ENCODE measurements around the gene SIM2. TPM values are rescaled to one million over a fixed set of nuclear protein-coding genes. Genes with fewer than 3 reads are reported as not detected.

SIM2 gene
- total and polyA plus RNA-seq, 7 experiments from 2014 or later: 0.12 TPM; not detected in 6

GRCh38 chr21:36786186-36786585, 87.3 kb downstream of the SIM2 start:
- DNase-seq (no peak), ATAC-seq (no peak)
- Mint-ChIP-seq H3K4me3 (no peak overlapping the region), H3K9me3 (no peaks in the 10 kb centered on the region), H3K27me3 (no peaks in the 10 kb centered on the region), H3K4me1 (peaks cover 0 to 3% (median 0%) of the 10 kb centered on the region in 7 donors), H3K36me3 (peaks cover 0 to 24% (median 11%) of the 10 kb centered on the region in 5 donors), H3K27ac (no peak overlapping the region)
- ChIA-PET POLR2A (no interaction called here), CTCF (no interaction called here)
- Histone ChIP-seq H3K9me3 (ENCODE audit: control insufficient read depth in 2 of 3, low read length in 3 of 3) (no peaks in the 10 kb centered on the region), H3K27ac (ENCODE audit: low read depth, low read length) (no peak overlapping the region), H3K27me3 (ENCODE audit: control insufficient read depth in 2 of 2, insufficient read depth in 2 of 2, low read length in 2 of 2) (no peaks in the 10 kb centered on the region), H3K4me3 (ENCODE audit: low read length) (no peak overlapping the region), H3K36me3 (ENCODE audit: control insufficient read depth in 2 of 3, insufficient read depth in 3 of 3, low read length in 3 of 3) (no peaks in the 10 kb centered on the region), H3K4me1 (ENCODE audit: control insufficient read depth in 2 of 2, insufficient read depth in 2 of 2, low read length in 2 of 2) (no peaks in the 10 kb centered on the region)
- intact Hi-C loops (cut with micrococcal nuclease): no loop called here

DNA sequence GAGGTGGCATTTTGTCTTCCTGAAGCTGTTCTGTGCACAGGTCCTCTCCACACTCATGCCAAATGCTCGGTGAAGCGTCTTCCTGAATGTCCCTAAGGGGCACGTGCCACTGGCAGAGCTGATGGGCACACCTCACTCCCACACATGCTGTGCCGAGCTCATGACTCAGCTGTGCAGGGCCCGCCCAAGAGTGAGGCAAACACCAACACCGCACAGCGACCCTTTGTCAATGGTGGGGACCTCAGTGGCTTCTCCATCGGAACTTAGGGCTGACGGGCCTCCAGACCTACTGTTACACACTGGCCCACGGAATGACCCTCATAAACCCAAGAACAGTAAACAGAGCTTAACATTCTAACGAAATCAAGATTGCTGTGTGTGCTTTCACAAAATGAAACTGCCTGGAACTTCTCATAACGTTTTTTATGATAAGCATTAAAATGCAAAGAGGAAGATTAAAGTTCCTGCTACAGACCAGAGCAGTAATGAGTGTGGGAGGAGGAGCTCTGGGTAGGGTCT, 89.3 kb downstream of the SIM2 start:
- ChIA-PET CTCF (no interaction called here), POLR2A (no interaction called here)
- Histone ChIP-seq H3K4me3 (ENCODE audit: low read length) (no peak overlapping the region), H3K36me3 (ENCODE audit: control insufficient read depth in 2 of 3, insufficient read depth in 3 of 3, low read length in 3 of 3) (no peaks in the 10 kb centered on the region), H3K4me1 (ENCODE audit: control insufficient read depth in 2 of 2, insufficient read depth in 2 of 2, low read length in 2 of 2) (no peaks in the 10 kb centered on the region), H3K9me3 (ENCODE audit: control insufficient read depth in 2 of 3, low read length in 3 of 3) (no peaks in the 10 kb centered on the region), H3K27me3 (ENCODE audit: control insufficient read depth in 2 of 2, insufficient read depth in 2 of 2, low read length in 2 of 2) (no peaks in the 10 kb centered on the region), H3K27ac (ENCODE audit: low read depth, low read length) (no peak overlapping the region)
- DNase-seq: no peak
- no peak overlapping the region for H3K27ac Mint-ChIP-seq
- no peaks in the 10 kb centered on the region for H3K4me1 Mint-ChIP-seq
- H3K36me3 Mint-ChIP-seq: peaks cover 0 to 24% (median 12%) of the 10 kb centered on the region in 5 donors
- no peak overlapping the region for H3K4me3 Mint-ChIP-seq
- no peaks in the 10 kb centered on the region for H3K9me3 Mint-ChIP-seq
- intact Hi-C loops (cut with micrococcal nuclease): no loop called here
- no peaks in the 10 kb centered on the region for H3K27me3 Mint-ChIP-seq
- no peak for ATAC-seq

DNA sequence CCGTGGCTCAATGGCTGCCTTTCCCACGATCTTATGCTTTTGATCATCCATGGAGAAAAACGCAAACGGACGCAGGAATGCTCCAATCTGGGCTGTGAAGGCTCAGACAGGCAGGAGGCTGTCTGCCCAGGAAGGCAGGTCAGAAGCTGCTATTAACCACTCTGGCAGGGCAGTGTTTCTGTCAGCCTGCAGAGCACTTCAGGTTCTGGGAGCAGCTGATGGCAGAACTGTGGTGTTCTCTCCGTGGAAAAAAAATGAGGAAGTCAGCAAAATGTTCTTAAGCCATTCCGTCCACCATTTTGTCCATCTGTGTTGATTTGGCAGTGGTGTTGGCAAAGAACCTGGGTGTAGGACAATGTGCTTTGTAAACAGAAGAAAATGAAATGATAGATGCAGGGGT, 91.7 kb downstream of the SIM2 start:
- H3K4me1 Mint-ChIP-seq: peaks cover 0 to 7% (median 0%) of the 10 kb centered on the region in 7 donors
- H3K27ac Mint-ChIP-seq: no peak overlapping the region
- Histone ChIP-seq H3K36me3 (ENCODE audit: control insufficient read depth in 2 of 3, insufficient read depth in 3 of 3, low read length in 3 of 3) (no peaks in the 10 kb centered on the region), H3K27ac (ENCODE audit: low read depth, low read length) (no peak overlapping the region), H3K4me3 (ENCODE audit: low read length) (no peak overlapping the region), H3K27me3 (ENCODE audit: control insufficient read depth in 2 of 2, insufficient read depth in 2 of 2, low read length in 2 of 2) (no peaks in the 10 kb centered on the region), H3K4me1 (ENCODE audit: control insufficient read depth in 2 of 2, insufficient read depth in 2 of 2, low read length in 2 of 2) (no peaks in the 10 kb centered on the region), H3K9me3 (ENCODE audit: control insufficient read depth in 2 of 3, low read length in 3 of 3) (no peaks in the 10 kb centered on the region)
- no peak for DNase-seq
- peaks cover 0 to 36% (median 27%) of the 10 kb centered on the region in 5 donors for H3K36me3 Mint-ChIP-seq
- intact Hi-C loops (cut with micrococcal nuclease): no loop called here
- no peak overlapping the region for H3K4me3 Mint-ChIP-seq
- H3K27me3 Mint-ChIP-seq: no peaks in the 10 kb centered on the region
- ATAC-seq: no peak
- ChIA-PET CTCF (no interaction called here), POLR2A (no interaction called here)
- H3K9me3 Mint-ChIP-seq: peaks cover 0 to 5% (median 0%) of the 10 kb centered on the region in 11 donors

- H3K9me3 Mint-ChIP-seq: peaks cover 0 to 11% (median 0%) of the 10 kb centered on the region in 11 donors
- ChIA-PET CTCF (no interaction called here), POLR2A (no interaction called here)
- ATAC-seq (no peak), DNase-seq (no peak)
- Histone ChIP-seq H3K4me3 (ENCODE audit: low read length) (no peak overlapping the region), H3K36me3 (ENCODE audit: control insufficient read depth in 2 of 3, insufficient read depth in 3 of 3, low read length in 3 of 3) (no peaks in the 10 kb centered on the region), H3K27me3 (ENCODE audit: control insufficient read depth in 2 of 2, insufficient read depth in 2 of 2, low read length in 2 of 2) (no peaks in the 10 kb centered on the region), H3K4me1 (ENCODE audit: control insufficient read depth in 2 of 2, insufficient read depth in 2 of 2, low read length in 2 of 2) (no peaks in the 10 kb centered on the region), H3K9me3 (ENCODE audit: control insufficient read depth in 2 of 3, low read length in 3 of 3) (no peaks in the 10 kb centered on the region), H3K27ac (ENCODE audit: low read depth, low read length) (no peak overlapping the region)
- H3K27me3 Mint-ChIP-seq: no peaks in the 10 kb centered on the region
- no peak overlapping the region for H3K4me3 Mint-ChIP-seq
- H3K27ac Mint-ChIP-seq: no peak overlapping the region
- intact Hi-C loops (cut with micrococcal nuclease): no loop called here
- H3K4me1 Mint-ChIP-seq: peaks cover 0 to 7% (median 0%) of the 10 kb centered on the region in 7 donors
- peaks cover 0 to 34% (median 30%) of the 10 kb centered on the region in 5 donors for H3K36me3 Mint-ChIP-seq
Observed at GRCh38 chr21:36791180-36791579, 92.3 kb downstream of the SIM2 start.

GRCh38 chr21:36791695-36792470, 93.0 kb downstream of the SIM2 start:
- Histone ChIP-seq H3K27me3 (ENCODE audit: control insufficient read depth in 2 of 2, insufficient read depth in 2 of 2, low read length in 2 of 2) (no peaks in the 10 kb centered on the region), H3K4me3 (ENCODE audit: low read length) (no peak overlapping the region), H3K9me3 (ENCODE audit: control insufficient read depth in 2 of 3, low read length in 3 of 3) (no peaks in the 10 kb centered on the region), H3K4me1 (ENCODE audit: control insufficient read depth in 2 of 2, insufficient read depth in 2 of 2, low read length in 2 of 2) (no peaks in the 10 kb centered on the region), H3K36me3 (ENCODE audit: control insufficient read depth in 2 of 3, insufficient read depth in 3 of 3, low read length in 3 of 3) (no peaks in the 10 kb centered on the region), H3K27ac (ENCODE audit: low read depth, low read length) (no peak overlapping the region)
- intact Hi-C loops (cut with micrococcal nuclease): no loop called here
- Mint-ChIP-seq H3K9me3 (peaks cover 0 to 18% (median 1%) of the 10 kb centered on the region in 11 donors), H3K4me3 (no peak overlapping the region), H3K27ac (no peak overlapping the region), H3K36me3 (peaks cover 0 to 36% (median 27%) of the 10 kb centered on the region in 5 donors), H3K27me3 (no peaks in the 10 kb centered on the region), H3K4me1 (peaks cover 0 to 7% (median 0%) of the 10 kb centered on the region in 7 donors)
- CTCF ChIA-PET: no interaction called here
- POLR2A ChIA-PET: no interaction called here
- ATAC-seq: no peak
- DNase-seq: no peak

- Histone ChIP-seq H3K9me3 (ENCODE audit: control insufficient read depth in 2 of 3, low read length in 3 of 3) (peaks cover 0 to 2% (median 0%) of the 10 kb centered on the region in 3 experiments), H3K36me3 (ENCODE audit: control insufficient read depth in 2 of 3, insufficient read depth in 3 of 3, low read length in 3 of 3) (no peaks in the 10 kb centered on the region), H3K4me1 (ENCODE audit: control insufficient read depth in 2 of 2, insufficient read depth in 2 of 2, low read length in 2 of 2) (no peaks in the 10 kb centered on the region), H3K4me3 (ENCODE audit: low read length) (no peak overlapping the region), H3K27me3 (ENCODE audit: control insufficient read depth in 2 of 2, insufficient read depth in 2 of 2, low read length in 2 of 2) (no peaks in the 10 kb centered on the region), H3K27ac (ENCODE audit: low read depth, low read length) (no peak overlapping the region)
- DNase-seq (no peak), ATAC-seq (no peak)
- intact Hi-C loops (cut with micrococcal nuclease): no loop called here
- Mint-ChIP-seq H3K4me1 (peaks cover 0 to 7% (median 0%) of the 10 kb centered on the region in 7 donors), H3K9me3 (peaks cover 0 to 24% (median 4%) of the 10 kb centered on the region in 11 donors), H3K36me3 (peaks cover 0 to 41% (median 30%) of the 10 kb centered on the region in 5 donors), H3K27me3 (no peaks in the 10 kb centered on the region), H3K27ac (no peak overlapping the region), H3K4me3 (no peak overlapping the region)
- CTCF ChIA-PET: no interaction called here
- POLR2A ChIA-PET: no interaction called here
Observed at GRCh38 chr21:36792505-36792967, 93.6 kb downstream of the SIM2 start.

DNA sequence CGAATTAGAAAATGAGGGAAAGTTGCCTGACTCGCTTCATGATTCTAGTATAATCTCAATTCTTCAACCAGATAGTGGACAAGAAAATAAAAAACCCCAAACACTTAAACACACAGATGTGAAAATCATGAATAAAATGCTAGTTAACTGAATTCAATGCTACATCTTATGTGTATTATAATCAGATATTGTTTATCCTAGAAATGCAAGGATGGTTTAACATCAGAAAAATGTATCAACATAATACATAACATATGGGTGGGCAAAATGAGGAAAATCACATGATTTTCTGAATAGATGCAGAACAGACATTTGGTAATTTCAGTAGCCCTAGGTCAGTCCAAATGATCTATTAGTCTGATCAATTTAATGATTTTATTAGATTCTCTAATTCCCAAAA, 97.2 kb downstream of the SIM2 start:
- Histone ChIP-seq H3K36me3 (ENCODE audit: control insufficient read depth in 2 of 3, insufficient read depth in 3 of 3, low read length in 3 of 3) (no peaks in the 10 kb centered on the region), H3K9me3 (ENCODE audit: control insufficient read depth in 2 of 3, low read length in 3 of 3) (peaks cover 0 to 20% (median 0%) of the 10 kb centered on the region in 3 experiments), H3K4me3 (ENCODE audit: low read length) (no peak overlapping the region), H3K27me3 (ENCODE audit: control insufficient read depth in 2 of 2, insufficient read depth in 2 of 2, low read length in 2 of 2) (no peaks in the 10 kb centered on the region), H3K27ac (ENCODE audit: low read depth, low read length) (no peak overlapping the region), H3K4me1 (ENCODE audit: control insufficient read depth in 2 of 2, insufficient read depth in 2 of 2, low read length in 2 of 2) (no peaks in the 10 kb centered on the region)
- Mint-ChIP-seq H3K9me3 (peaks cover 10 to 60% (median 21%) of the 10 kb centered on the region in 11 donors), H3K36me3 (peaks cover 4 to 63% (median 42%) of the 10 kb centered on the region in 5 donors), H3K4me1 (peaks cover 0 to 7% (median 0%) of the 10 kb centered on the region in 7 donors), H3K27me3 (no peaks in the 10 kb centered on the region), H3K4me3 (no peak overlapping the region), H3K27ac (no peak overlapping the region)
- ChIA-PET POLR2A (no interaction called here), CTCF (no interaction called here)
- intact Hi-C loops (cut with micrococcal nuclease): no loop called here
- no peak for DNase-seq
- no peak for ATAC-seq
